Endothelial cell of umbilical vein (primary cell): ENCODE measurements around the gene ALLC. TPM values are rescaled to one million over a fixed set of nuclear protein-coding genes. Genes with fewer than 3 reads are reported as not detected.

Experiments
- BruUV-seq: library from RNA; stranded (reverse); fragments of 400-500 nt; replicated peaks from 2 replicates; lab custom pipeline; 2021; lab: Mats Ljungman, UMichigan
- CTCF ChIA-PET: fragments of 300-600, 350-600 bp; sonication (Branson Sonifier 250); formaldehyde crosslinking; loops from one replicate; lab custom pipeline; 2021; ENCODE audit warnings: antibody characterized with exemption, inconsistent platforms; lab: Charles Lee
- POLR2A ChIA-PET: fragments of 300-600, 350-600 bp; sonication (Branson Sonifier 250); formaldehyde crosslinking; loops from one replicate; lab custom pipeline; 2021; ENCODE audit warnings: antibody characterized with exemption, inconsistent platforms; lab: Charles Lee
- DNase-seq: peaks from one replicate; pipeline ENCODE4 v3.0.0-alpha.2; 2011; ENCODE audit warnings: low read depth, low spot score
- FAIRE-seq: peaks from 2 replicates; lab custom pipeline; 2011; peaks lifted over from hg19 to GRCh38; lab: Jason Lieb, UNC
- H2AFZ ChIP-seq: 2 replicates; pipeline ENCODE4 v1.6.0; 2012; ENCODE audit warnings: low read depth, low read length, control low read depth, inconsistent platforms
- H3K27ac ChIP-seq: 2 replicates; pipeline ENCODE4 v1.5.1; 2011; ENCODE audit warnings: low read depth, mild to moderate bottlenecking, control low read depth, low read length, moderate library complexity; ENCODE audit not compliant: insufficient read depth
- H3K27me3 ChIP-seq, 2 experiments: 2 replicates each; pipeline versions ENCODE4 v1.6.0 to v1.6.1; 2011; ENCODE audit warnings: low read length in 2 of 2, mixed read lengths in 1 of 2; ENCODE audit not compliant: control insufficient read depth in 2 of 2, insufficient read depth in 2 of 2
- H3K36me3 ChIP-seq, 2 experiments: 2 replicates in 1 of 2; 3 replicates in 1 of 2; pipeline ENCODE4 v1.5.1; 2011; ENCODE audit warnings: low read length in 2 of 2, mild to moderate bottlenecking in 1 of 2, moderate library complexity in 1 of 2; ENCODE audit not compliant: control insufficient read depth in 2 of 2, insufficient read depth in 2 of 2; ENCODE audit errors: extremely low read depth in 1 of 2
- H3K4me1 ChIP-seq: 3 replicates; pipeline ENCODE4 v1.5.1; 2011; ENCODE audit warnings: mild to moderate bottlenecking, low read length; ENCODE audit not compliant: control insufficient read depth, insufficient read depth; ENCODE audit errors: extremely low read depth
- H3K4me2 ChIP-seq: 2 replicates; pipeline ENCODE4 v1.6.1; 2011; ENCODE audit warnings: low read length, control low read depth, mixed read lengths; ENCODE audit not compliant: insufficient read depth
- H3K4me3 ChIP-seq, 3 experiments: fragments of 200-600 bp in 1 of 3; sonication (generic), shearing (Covaris generic) in 1 of 3; replicated peaks in 1 of 3; 2 replicates each; pipeline ENCODE4 v1.5.1; 2011 to 2016; ENCODE audit warnings: control low read depth in 3 of 3, low read length in 3 of 3, mild to moderate bottlenecking in 2 of 3, inconsistent platforms in 1 of 3, low read depth in 1 of 3, moderate library complexity in 1 of 3; ENCODE audit not compliant: insufficient read depth in 1 of 3
- H3K79me2 ChIP-seq: 2 replicates; pipeline ENCODE4 v1.6.0; 2012; ENCODE audit warnings: low read length, inconsistent platforms; ENCODE audit not compliant: control insufficient read depth, insufficient read depth
- H3K9ac ChIP-seq: replicated peaks from 2 replicates; pipeline ENCODE3; 2011; ENCODE audit warnings: low read length, control low read depth; ENCODE audit not compliant: insufficient read depth; ENCODE audit errors: extremely low read depth
- H3K9me1 ChIP-seq: replicated peaks from 3 replicates; pipeline ENCODE4 v1.6.0; 2011; ENCODE audit warnings: mild to moderate bottlenecking, low read length; ENCODE audit not compliant: control insufficient read depth, insufficient read depth; ENCODE audit errors: extremely low read depth
- H3K9me3 ChIP-seq: replicated peaks from 2 replicates; pipeline ENCODE4 v1.5.1; 2012; ENCODE audit warnings: low read length, inconsistent platforms; ENCODE audit not compliant: control insufficient read depth, insufficient read depth
- H4K20me1 ChIP-seq: replicated peaks from 2 replicates; pipeline ENCODE3; 2011; ENCODE audit warnings: mild to moderate bottlenecking, low read length; ENCODE audit not compliant: control insufficient read depth, insufficient read depth; ENCODE audit errors: extremely low read depth
- EZH2 ChIP-seq: IDR thresholded peaks from 2 replicates; pipeline ENCODE4 v1.6.1; 2012; ENCODE audit warnings: borderline replicate concordance, low read depth, mild to moderate bottlenecking, moderate library complexity, low read length, inconsistent platforms; ENCODE audit not compliant: severe bottlenecking
- FOS ChIP-seq: IDR thresholded peaks from 2 replicates; pipeline ENCODE4 v1.6.1; 2011; ENCODE audit warnings: mild to moderate bottlenecking, low read length, moderate library complexity, borderline replicate concordance; ENCODE audit not compliant: insufficient read depth
- GATA2 ChIP-seq: IDR thresholded peaks from 2 replicates; pipeline ENCODE4 v1.7.0; 2011; ENCODE audit warnings: low read depth, mild to moderate bottlenecking, moderate library complexity, mixed read lengths, low read length; ENCODE audit not compliant: insufficient read length, insufficient read depth
- JUN ChIP-seq: IDR thresholded peaks from 2 replicates; pipeline ENCODE4 v1.6.1; 2011; ENCODE audit warnings: borderline replicate concordance, low read depth; ENCODE audit not compliant: insufficient read length, insufficient read depth
- MYC ChIP-seq: IDR thresholded peaks from one replicate; pipeline ENCODE4 v1.6.1; 2011; ENCODE audit warnings: mild to moderate bottlenecking, low read depth, low read length
- POLR2A ChIP-seq: IDR thresholded peaks from 2 replicates; pipeline ENCODE4 v1.6.1; 2012; ENCODE audit warnings: low read depth, mild to moderate bottlenecking, control low read depth, low read length
- POLR2AphosphoS5 ChIP-seq: IDR thresholded peaks from 2 replicates; pipeline ENCODE4 v1.6.1; 2012; ENCODE audit warnings: low read depth, mild to moderate bottlenecking, control low read depth, low read length, moderate library complexity; ENCODE audit not compliant: insufficient read depth
- dilution Hi-C: fragments of 300-500 bp; cut with MboI; formaldehyde crosslinking; loops from one replicate; pipeline ENCODE4 v1.15.0; 2019; ENCODE audit warnings: low sequenced_read_pairs; ENCODE audit not compliant: extremely low pct_ligation_motif_present
- intact Hi-C: fragments of 100-400 bp; cut with micrococcal nuclease; formaldehyde crosslinking; loops from one replicate; pipeline ENCODE4 v1.10.0; 2022
- polyA plus RNA-seq, 4 experiments: library from polyadenylated mRNA; depleted of rRNA in 3 of 4; stranded (reverse) in 3 of 4; unstranded in 1 of 4; fragments of >200 nt; gene quantifications; 2 replicates each; pipeline versions ENCODE4 v1.2.1 to v1.2.3, GENCODE V29; 2011 to 2012; ENCODE audit warnings: missing spikeins in 1 of 4
- total RNA-seq: library from RNA; stranded (reverse); gene quantifications from 2 replicates; pipeline ENCODE4 v1.2.3, GENCODE V29; 2021
- TF ChIP-seq, protein P1 (sequence below), 2 donors: IDR thresholded peaks; 1 replicate in 1 of 2; 2 replicates in 1 of 2; pipeline ENCODE4 v1.5.1; 2011; ENCODE audit warnings: low read length in 2 of 2, mild to moderate bottlenecking in 2 of 2, moderate library complexity in 2 of 2, control low read depth in 1 of 2, inconsistent platforms in 1 of 2, low read depth in 1 of 2; ENCODE audit not compliant: insufficient read depth in 1 of 2; ENCODE audit errors: extremely low read depth in 1 of 2
- TF ChIP-seq, protein P2 (sequence below): IDR thresholded peaks from 2 replicates; pipeline ENCODE4 v1.6.1; 2011; ENCODE audit not compliant: insufficient read depth, insufficient read length

ALLC gene
- total and polyA plus RNA-seq, 2 donors (not counting 3 experiments of a cell fraction or from before 2014, with no cell fraction given): not detected

DNA sequence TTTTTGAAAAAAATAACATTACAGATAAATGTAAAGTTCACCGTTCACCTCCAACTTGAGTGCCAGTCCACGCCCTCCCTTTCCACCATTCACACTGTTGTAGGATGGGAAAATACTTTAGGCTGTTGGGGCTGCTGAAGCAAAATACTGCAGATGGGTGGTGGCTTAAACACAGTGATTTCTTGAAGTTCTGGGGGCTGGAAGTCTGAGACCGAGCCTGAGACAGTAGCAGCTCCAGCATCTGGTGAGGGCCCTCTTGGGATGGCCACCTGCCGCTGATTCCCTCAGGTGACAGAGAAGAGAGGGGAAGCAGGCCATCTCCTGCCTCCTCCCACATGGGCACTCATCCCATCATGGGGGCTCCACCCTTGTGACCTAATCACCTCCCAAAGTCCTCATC is 17.7 kb downstream of the ALLC start:
- BruUV-seq: no TSS peak
- POLR2A ChIA-PET: no interaction called here
- TF ChIP-seq POLR2A (no peak), GATA2 (no peak), EZH2 (no peak), MYC (no peak), JUN (no peak), POLR2AphosphoS5 (no peak), FOS (no peak)
- TF ChIP-seq, protein P1, sequence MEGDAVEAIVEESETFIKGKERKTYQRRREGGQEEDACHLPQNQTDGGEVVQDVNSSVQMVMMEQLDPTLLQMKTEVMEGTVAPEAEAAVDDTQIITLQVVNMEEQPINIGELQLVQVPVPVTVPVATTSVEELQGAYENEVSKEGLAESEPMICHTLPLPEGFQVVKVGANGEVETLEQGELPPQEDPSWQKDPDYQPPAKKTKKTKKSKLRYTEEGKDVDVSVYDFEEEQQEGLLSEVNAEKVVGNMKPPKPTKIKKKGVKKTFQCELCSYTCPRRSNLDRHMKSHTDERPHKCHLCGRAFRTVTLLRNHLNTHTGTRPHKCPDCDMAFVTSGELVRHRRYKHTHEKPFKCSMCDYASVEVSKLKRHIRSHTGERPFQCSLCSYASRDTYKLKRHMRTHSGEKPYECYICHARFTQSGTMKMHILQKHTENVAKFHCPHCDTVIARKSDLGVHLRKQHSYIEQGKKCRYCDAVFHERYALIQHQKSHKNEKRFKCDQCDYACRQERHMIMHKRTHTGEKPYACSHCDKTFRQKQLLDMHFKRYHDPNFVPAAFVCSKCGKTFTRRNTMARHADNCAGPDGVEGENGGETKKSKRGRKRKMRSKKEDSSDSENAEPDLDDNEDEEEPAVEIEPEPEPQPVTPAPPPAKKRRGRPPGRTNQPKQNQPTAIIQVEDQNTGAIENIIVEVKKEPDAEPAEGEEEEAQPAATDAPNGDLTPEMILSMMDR (IDR thresholded peaks at IDR 0.05; ENCODE audit: extremely low read depth in 1 of 2, insufficient read depth in 1 of 2, low read depth in 1 of 2, low read length in 2 of 2): no peak
- TF ChIP-seq, protein P2, sequence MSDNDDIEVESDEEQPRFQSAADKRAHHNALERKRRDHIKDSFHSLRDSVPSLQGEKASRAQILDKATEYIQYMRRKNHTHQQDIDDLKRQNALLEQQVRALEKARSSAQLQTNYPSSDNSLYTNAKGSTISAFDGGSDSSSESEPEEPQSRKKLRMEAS: no peak

More for the DNA sequence above, 17.7 kb downstream of the ALLC start:
- H3K27me3 ChIP-seq: no peaks in the 10 kb centered on the region
- no peaks in the 10 kb centered on the region for H3K9me1 ChIP-seq
- no peaks in the 10 kb centered on the region for H3K4me1 ChIP-seq
- no peak overlapping the region for H3K4me3 ChIP-seq
- no peak overlapping the region for H2AFZ ChIP-seq
- FAIRE-seq: no peak
- H3K27ac ChIP-seq: no peak overlapping the region
- H3K9me3 ChIP-seq: no peaks in the 10 kb centered on the region
- DNase-seq: no peak
- H3K9ac ChIP-seq: no peak overlapping the region
- no peaks in the 10 kb centered on the region for H3K36me3 ChIP-seq
- dilution Hi-C loops: no loop called here
- intact Hi-C loops: no loop called here
- CTCF ChIA-PET: no interaction called here
- no peak overlapping the region for H3K4me2 ChIP-seq
- H4K20me1 ChIP-seq: no peaks in the 10 kb centered on the region
- no peaks in the 10 kb centered on the region for H3K79me2 ChIP-seq
